Measurements from ENCODE around the gene SRRM2. TPM values are rescaled to one million over a fixed set of nuclear protein-coding genes. Genes with fewer than 3 reads are reported as not detected.

SRRM2 gene
- total RNA-seq, 3 donors from 2014 or later (not counting 1 experiment from before 2014, with no cell fraction given) = 1,131 to 1,162 (median 1,149) TPM

GRCh38 chr16:2740476-2740875 is 12.0 kb upstream of the SRRM2 start:
- Histone ChIP-seq H3K4me1 (ENCODE audit: control insufficient read depth, insufficient read depth, low read length) (no peaks in the 10 kb centered on the region), H3K27ac (ENCODE audit: low read length) (no peak overlapping the region), H3K9me3 (ENCODE audit: control insufficient read depth, insufficient read depth, low read length) (no peaks in the 10 kb centered on the region), H3K4me3 (ENCODE audit: low read length) (no peak overlapping the region), H3K36me3 (ENCODE audit: control insufficient read depth, insufficient read depth, low read length) (no peaks in the 10 kb centered on the region), H3K27me3 (ENCODE audit: control insufficient read depth, insufficient read depth, low read length) (no peaks in the 10 kb centered on the region)
- intact Hi-C loops (cut with micrococcal nuclease) = no loop called here
- DNase-seq (no peak), ATAC-seq (no peak)
- 90% methylated on average over 6 of the region's 6 CpGs for WGBS (ENCODE audit: insufficient coverage)
- peaks cover 0 to 1% of the 10 kb centered on the region in 2 donors for H3K27me3 Mint-ChIP-seq (ENCODE audit: low read depth in 2 of 2)
- TF ChIP-seq CTCF (IDR thresholded peaks at IDR 0.05) = no peak
- no peaks in the 10 kb centered on the region for H3K36me3 Mint-ChIP-seq
- H3K9me3 Mint-ChIP-seq = no peaks in the 10 kb centered on the region
- H3K4me3 Mint-ChIP-seq = no peak overlapping the region
- H3K27ac Mint-ChIP-seq = no peak overlapping the region
- no peaks in the 10 kb centered on the region for H3K4me1 Mint-ChIP-seq

GRCh38 chr16:2741168-2741567 is 11.3 kb upstream of the SRRM2 start:
- peaks cover 0 to 2% of the 10 kb centered on the region in 2 donors for H3K27me3 Mint-ChIP-seq (ENCODE audit: low read depth in 2 of 2)
- H3K36me3 Mint-ChIP-seq = no peaks in the 10 kb centered on the region
- H3K4me1 Mint-ChIP-seq = no peaks in the 10 kb centered on the region
- Histone ChIP-seq H3K27ac (ENCODE audit: low read length) (no peak overlapping the region), H3K27me3 (ENCODE audit: control insufficient read depth, insufficient read depth, low read length) (no peaks in the 10 kb centered on the region), H3K36me3 (ENCODE audit: control insufficient read depth, insufficient read depth, low read length) (no peaks in the 10 kb centered on the region), H3K4me3 (ENCODE audit: low read length) (no peak overlapping the region), H3K9me3 (ENCODE audit: control insufficient read depth, insufficient read depth, low read length) (no peaks in the 10 kb centered on the region), H3K4me1 (ENCODE audit: control insufficient read depth, insufficient read depth, low read length) (no peaks in the 10 kb centered on the region)
- intact Hi-C loops (cut with micrococcal nuclease) = no loop called here
- no peak overlapping the region for H3K4me3 Mint-ChIP-seq
- H3K9me3 Mint-ChIP-seq = no peaks in the 10 kb centered on the region
- DNase-seq = no peak
- H3K27ac Mint-ChIP-seq = no peak overlapping the region
- WGBS (ENCODE audit: insufficient coverage) = 86% methylated on average over 4 of the region's 4 CpGs
- no peak for TF ChIP-seq CTCF (IDR thresholded peaks at IDR 0.05)
- ATAC-seq = no peak

GRCh38 chr16:2742323-2743006 is 10.0 kb upstream of the SRRM2 start:
- Mint-ChIP-seq H3K4me1 (no peaks in the 10 kb centered on the region), H3K27ac (no peak overlapping the region), H3K9me3 (no peaks in the 10 kb centered on the region), H3K36me3 (no peaks in the 10 kb centered on the region), H3K27me3 (ENCODE audit: low read depth in 2 of 2) (peaks cover 0 to 2% of the 10 kb centered on the region in 2 donors), H3K4me3 (no peak overlapping the region)
- Histone ChIP-seq H3K27ac (ENCODE audit: low read length) (no peak overlapping the region), H3K4me1 (ENCODE audit: control insufficient read depth, insufficient read depth, low read length) (no peaks in the 10 kb centered on the region), H3K4me3 (ENCODE audit: low read length) (no peak overlapping the region), H3K27me3 (ENCODE audit: control insufficient read depth, insufficient read depth, low read length) (no peaks in the 10 kb centered on the region), H3K36me3 (ENCODE audit: control insufficient read depth, insufficient read depth, low read length) (no peaks in the 10 kb centered on the region), H3K9me3 (ENCODE audit: control insufficient read depth, insufficient read depth, low read length) (no peaks in the 10 kb centered on the region)
- intact Hi-C loops (cut with micrococcal nuclease) = no loop called here
- no peak for DNase-seq
- ATAC-seq = no peak
- WGBS (ENCODE audit: insufficient coverage) = 95% methylated on average over 12 of the region's 12 CpGs
- no peak for TF ChIP-seq CTCF (IDR thresholded peaks at IDR 0.05)
